Activated T-helper 9 cell treated with anti-CD3 and anti-CD28 coated beads, Interleukin-2, amount 50 U/mL, for 16 hours (primary cell): ENCODE measurements around the gene SLC6A9.
A peak's percentile ranks its signal among the peaks of the same experiment; 100 is the strongest.

Source experiments
- DNase-seq: peaks from one replicate; pipeline ENCODE4 v3.0.0-alpha.2; 2020; ENCODE audit warnings: low read depth

SLC6A9 gene

GRCh38 chr1:44002165-44002564 lies 29.1 kb downstream of the SLC6A9 start:
- DNase-seq = no peak

- DNase-seq = no peak
Measured at GRCh38 chr1:44000122-44000665, 31.1 kb downstream of the SLC6A9 start.

- no peak for DNase-seq
Measured at GRCh38 chr1:43999455-43999854, 31.8 kb downstream of the SLC6A9 start.

GRCh38 chr1:43998000-43998378 lies 33.3 kb downstream of the SLC6A9 start:
- no peak for DNase-seq

GRCh38 chr1:43997295-43997999 lies 33.8 kb downstream of the SLC6A9 start:
- no peak for DNase-seq

- no peak for DNase-seq
Measured at GRCh38 chr1:43996733-43997115, 34.5 kb downstream of the SLC6A9 start.

- DNase-seq = no peak
Measured at GRCh38 chr1:43995984-43996732, 35.1 kb downstream of the SLC6A9 start.

- no peak for DNase-seq
Measured at GRCh38 chr1:43994794-43995790, 36.2 kb downstream of the SLC6A9 start.

- no peak for DNase-seq
Measured at GRCh38 chr1:43994071-43994470, 37.2 kb downstream of the SLC6A9 start.

GRCh38 chr1:43993206-43993914 lies 37.9 kb downstream of the SLC6A9 start:
- DNase-seq = no peak

- DNase-seq = no peak
Measured at GRCh38 chr1:43992232-43992995, 38.8 kb downstream of the SLC6A9 start.

GRCh38 chr1:43991476-43992231 lies 39.6 kb downstream of the SLC6A9 start, which contains the start of gene CCDC24:
TSS of gene CCDC24 (plus strand) at chr1:43991599. CDS start at chr1:43991879, 280 bp downstream.
- DNase-seq = peak; percentile 62

- DNase-seq = no peak
Measured at GRCh38 chr1:43991200-43991475, 40.1 kb downstream of the SLC6A9 start.

GRCh38 chr1:43990271-43991199 lies 40.7 kb downstream of the SLC6A9 start:
- no peak for DNase-seq

GRCh38 chr1:43987159-43987902 lies 43.9 kb downstream of the SLC6A9 start:
- no peak for DNase-seq

GRCh38 chr1:43986712-43987111 lies 44.5 kb downstream of the SLC6A9 start:
- DNase-seq = no peak

GRCh38 chr1:43985984-43986595 lies 45.2 kb downstream of the SLC6A9 start:
- no peak for DNase-seq

- no peak for DNase-seq
Measured at GRCh38 chr1:43984855-43985254, 46.4 kb downstream of the SLC6A9 start.
